ENCODE results near the gene CREB1. TPM values are rescaled to one million over a fixed set of nuclear protein-coding genes. Genes with fewer than 3 reads are reported as not detected.

The CREB1 gene
- total RNA-seq, 2 donors from 2014 or later = 87.1 to 105 TPM

DNA sequence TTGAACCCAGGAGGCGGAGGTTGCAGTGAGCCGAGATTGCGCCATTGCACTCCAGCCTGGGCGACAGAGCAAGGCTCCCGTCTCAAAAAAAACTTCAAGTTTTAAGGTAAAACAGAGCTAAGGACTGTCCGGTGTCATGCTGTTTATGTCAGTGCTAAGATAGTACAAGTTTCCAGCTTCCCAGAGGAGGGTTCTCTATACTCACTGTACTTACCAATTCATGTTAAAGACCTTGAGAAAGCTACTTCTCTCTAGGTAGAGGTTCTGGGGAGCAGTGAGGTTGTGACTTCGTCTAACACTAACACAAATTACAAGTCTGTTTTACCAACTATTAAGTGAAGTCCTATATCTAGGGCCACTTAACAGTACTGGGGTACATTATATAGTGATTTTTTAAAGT is 76.6 kb downstream of the CREB1 start:
- Mint-ChIP-seq H3K27me3 (ENCODE audit: insufficient read depth) (no peaks in the 10 kb centered on the region), H3K36me3 (ENCODE audit: low read depth) (peaks cover 27% of the 10 kb centered on the region), H3K9me3 (peaks cover 4% of the 10 kb centered on the region), H3K4me3 (no peak overlapping the region), H3K4me1 (peaks cover 5% of the 10 kb centered on the region), H3K27ac (no peak overlapping the region)
- no peaks in the 10 kb centered on the region for H3K27me3 ChIP-seq (ENCODE audit: control insufficient read depth, insufficient read depth, low read length, poor library complexity, severe bottlenecking)
- peaks cover 9% of the 10 kb centered on the region for H3K9me3 ChIP-seq (ENCODE audit: control insufficient read depth, low read length)
- DNase-seq = no peak
- no peak overlapping the region for H3K27ac ChIP-seq (ENCODE audit: low read depth, low read length)
- peaks cover 28% of the 10 kb centered on the region for H3K36me3 ChIP-seq (ENCODE audit: control insufficient read depth, insufficient read depth, low read length)
- H3K4me3 ChIP-seq (ENCODE audit: low read length) = no peak overlapping the region
- H3K9ac ChIP-seq (ENCODE audit: extremely low read depth, low read length, poor library complexity, severe bottlenecking) = no peak overlapping the region
- TF ChIP-seq, protein P1, sequence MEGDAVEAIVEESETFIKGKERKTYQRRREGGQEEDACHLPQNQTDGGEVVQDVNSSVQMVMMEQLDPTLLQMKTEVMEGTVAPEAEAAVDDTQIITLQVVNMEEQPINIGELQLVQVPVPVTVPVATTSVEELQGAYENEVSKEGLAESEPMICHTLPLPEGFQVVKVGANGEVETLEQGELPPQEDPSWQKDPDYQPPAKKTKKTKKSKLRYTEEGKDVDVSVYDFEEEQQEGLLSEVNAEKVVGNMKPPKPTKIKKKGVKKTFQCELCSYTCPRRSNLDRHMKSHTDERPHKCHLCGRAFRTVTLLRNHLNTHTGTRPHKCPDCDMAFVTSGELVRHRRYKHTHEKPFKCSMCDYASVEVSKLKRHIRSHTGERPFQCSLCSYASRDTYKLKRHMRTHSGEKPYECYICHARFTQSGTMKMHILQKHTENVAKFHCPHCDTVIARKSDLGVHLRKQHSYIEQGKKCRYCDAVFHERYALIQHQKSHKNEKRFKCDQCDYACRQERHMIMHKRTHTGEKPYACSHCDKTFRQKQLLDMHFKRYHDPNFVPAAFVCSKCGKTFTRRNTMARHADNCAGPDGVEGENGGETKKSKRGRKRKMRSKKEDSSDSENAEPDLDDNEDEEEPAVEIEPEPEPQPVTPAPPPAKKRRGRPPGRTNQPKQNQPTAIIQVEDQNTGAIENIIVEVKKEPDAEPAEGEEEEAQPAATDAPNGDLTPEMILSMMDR (conservative IDR thresholded peaks at IDR 0.05) = no peak
- H3K4me1 ChIP-seq (ENCODE audit: control insufficient read depth, insufficient read depth, low read length) = peaks cover 2% of the 10 kb centered on the region
- WGBS, 2 experiments (ENCODE audit: insufficient coverage in 1 of 2, insufficient read length in 1 of 2) = 86 to 88% methylated on average over 4 to 7 of the region's 7 CpGs

DNA sequence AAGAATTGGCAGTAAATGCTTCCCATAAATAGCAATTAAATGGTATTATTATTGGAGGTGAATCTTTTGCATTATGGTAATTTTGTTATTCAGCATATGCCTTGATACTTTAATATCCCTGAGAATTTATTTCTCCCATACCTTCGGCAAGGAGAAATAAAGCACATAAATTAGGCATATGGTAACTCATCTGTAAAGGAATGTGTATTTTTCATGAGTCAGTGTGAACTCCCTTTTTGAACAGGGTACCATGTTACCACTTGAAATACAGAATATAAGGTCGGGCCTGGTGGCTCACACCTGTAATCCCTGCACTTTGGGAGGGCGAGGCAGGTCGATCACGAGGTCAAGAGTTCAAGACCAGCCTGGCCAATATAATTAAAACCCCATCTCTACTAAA is 77.1 kb downstream of the CREB1 start:
- Histone ChIP-seq H3K4me1 (ENCODE audit: control insufficient read depth, insufficient read depth, low read length) (peaks cover under 1% of the 10 kb centered on the region), H3K36me3 (ENCODE audit: control insufficient read depth, insufficient read depth, low read length) (peaks cover 28% of the 10 kb centered on the region), H3K9ac (ENCODE audit: extremely low read depth, low read length, poor library complexity, severe bottlenecking) (no peak overlapping the region), H3K9me3 (ENCODE audit: control insufficient read depth, low read length) (peaks cover 9% of the 10 kb centered on the region), H3K27ac (ENCODE audit: low read depth, low read length) (no peak overlapping the region), H3K4me3 (ENCODE audit: low read length) (no peak overlapping the region), H3K27me3 (ENCODE audit: control insufficient read depth, insufficient read depth, low read length, poor library complexity, severe bottlenecking) (no peaks in the 10 kb centered on the region)
- peaks cover 1% of the 10 kb centered on the region for H3K4me1 Mint-ChIP-seq
- DNase-seq = no peak
- H3K27ac Mint-ChIP-seq = no peak overlapping the region
- H3K36me3 Mint-ChIP-seq (ENCODE audit: low read depth) = peaks cover 27% of the 10 kb centered on the region
- H3K4me3 Mint-ChIP-seq = no peak overlapping the region
- 89 to 95% methylated on average over 4 to 5 of the region's 5 CpGs for WGBS, 2 experiments (ENCODE audit: insufficient coverage in 1 of 2, insufficient read length in 1 of 2)
- H3K27me3 Mint-ChIP-seq (ENCODE audit: insufficient read depth) = no peaks in the 10 kb centered on the region
- TF ChIP-seq, protein P1 (conservative IDR thresholded peaks at IDR 0.05) = no peak
- H3K9me3 Mint-ChIP-seq = peaks cover 4% of the 10 kb centered on the region

DNA sequence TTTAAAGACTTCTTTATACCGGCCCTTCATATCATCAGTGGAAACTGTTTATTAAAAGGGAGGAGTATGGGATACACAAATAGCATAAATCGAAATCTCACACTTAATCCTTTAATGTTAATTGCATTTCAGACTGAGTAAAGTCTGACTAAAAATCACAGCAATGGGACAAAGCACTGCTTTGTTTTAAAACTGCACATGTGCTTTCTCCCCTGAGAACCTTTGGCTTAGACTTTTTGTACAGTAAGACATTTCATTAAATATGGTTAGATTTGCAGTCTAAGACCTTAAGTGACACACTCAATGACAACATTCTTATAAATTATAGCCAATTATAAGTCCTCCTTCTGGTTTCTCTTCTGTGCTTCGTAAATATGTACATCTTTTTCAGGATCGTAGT is 83.0 kb downstream of the CREB1 start:
- H3K27ac Mint-ChIP-seq = no peak overlapping the region
- peaks cover 4% of the 10 kb centered on the region for H3K9me3 Mint-ChIP-seq
- peaks cover 63% of the 10 kb centered on the region for H3K36me3 Mint-ChIP-seq (ENCODE audit: low read depth)

More for the DNA sequence above, 83.0 kb downstream of the CREB1 start:
- Histone ChIP-seq H3K4me3 (ENCODE audit: low read length) (no peak overlapping the region), H3K9ac (ENCODE audit: extremely low read depth, low read length, poor library complexity, severe bottlenecking) (no peak overlapping the region), H3K27me3 (ENCODE audit: control insufficient read depth, insufficient read depth, low read length, poor library complexity, severe bottlenecking) (no peaks in the 10 kb centered on the region), H3K27ac (ENCODE audit: low read depth, low read length) (no peak overlapping the region), H3K36me3 (ENCODE audit: control insufficient read depth, insufficient read depth, low read length) (peaks cover 43% of the 10 kb centered on the region), H3K9me3 (ENCODE audit: control insufficient read depth, low read length) (peaks cover 9% of the 10 kb centered on the region), H3K4me1 (ENCODE audit: control insufficient read depth, insufficient read depth, low read length) (no peaks in the 10 kb centered on the region)
- TF ChIP-seq, protein P1 (conservative IDR thresholded peaks at IDR 0.05) = no peak
- DNase-seq = no peak
- Mint-ChIP-seq H3K4me3 (no peak overlapping the region), H3K27me3 (ENCODE audit: insufficient read depth) (no peaks in the 10 kb centered on the region), H3K4me1 (no peaks in the 10 kb centered on the region)
- WGBS, 2 experiments (ENCODE audit: insufficient coverage in 1 of 2, insufficient read length in 1 of 2) = 96 to 100% methylated on average over 2 to 3 of the region's 4 CpGs
